MCF 10A (cell line): ENCODE results near the gene GPANK1. TPM values are rescaled to one million over a fixed set of nuclear protein-coding genes. Genes with fewer than 3 reads are reported as not detected.

Source experiments
- BruUV-seq: library from RNA; stranded (reverse); fragments of 400-500 nt; replicated peaks from 2 replicates; lab custom pipeline; 2021; lab: Mats Ljungman, UMichigan
- CTCF ChIA-PET: fragments of 300-600 bp; sonication (Branson Sonifier 250); formaldehyde crosslinking; extraction: SDS; loops from one replicate; lab custom pipeline; 2021; ENCODE audit warnings: antibody characterized with exemption, inconsistent platforms; lab: Yijun Ruan, JAX
- POLR2A ChIA-PET: fragments of 300-600, 350-650 bp; sonication (Branson Sonifier 250); formaldehyde crosslinking; extraction: SDS; loops from one replicate; lab custom pipeline; 2020; ENCODE audit warnings: antibody characterized with exemption, inconsistent platforms; lab: Yijun Ruan, JAX
- DNase-seq: peaks from one replicate; pipeline ENCODE4 v3.0.0-alpha.2; 2018; ENCODE audit not compliant: unreplicated experiment
- H3K27ac Mint-ChIP-seq: one replicate; pipeline ENCODE4 v1.8.0; 2022; ENCODE audit warnings: mild to moderate bottlenecking, low read depth, mixed read lengths; ENCODE audit not compliant: unreplicated experiment
- H3K27me3 Mint-ChIP-seq: one replicate; pipeline ENCODE4 v1.8.0; 2022; ENCODE audit warnings: mixed read lengths; ENCODE audit not compliant: insufficient read depth, unreplicated experiment
- H3K36me3 Mint-ChIP-seq: one replicate; pipeline ENCODE4 v1.8.0; 2022; ENCODE audit warnings: mild to moderate bottlenecking, moderate library complexity, mixed read lengths; ENCODE audit not compliant: insufficient read depth, unreplicated experiment
- H3K4me1 Mint-ChIP-seq: one replicate; pipeline ENCODE4 v1.8.0; 2022; ENCODE audit warnings: mixed read lengths; ENCODE audit not compliant: insufficient read depth, unreplicated experiment
- H3K4me3 Mint-ChIP-seq: one replicate; pipeline ENCODE4 v1.8.0; 2022; ENCODE audit warnings: mild to moderate bottlenecking, moderate library complexity, mixed read lengths; ENCODE audit not compliant: unreplicated experiment
- H3K9me3 Mint-ChIP-seq: one replicate; pipeline ENCODE4 v1.8.0; 2022; ENCODE audit warnings: mixed read lengths; ENCODE audit not compliant: unreplicated experiment
- intact Hi-C: fragments of 100-400 bp; cut with micrococcal nuclease; formaldehyde crosslinking; loops from 2 replicates; pipeline ENCODE4 v1.14.1; 2022
- total RNA-seq: library from RNA; stranded (reverse); gene quantifications from 2 replicates; pipeline ENCODE4 v1.2.3, GENCODE V29; 2022
- TF ChIP-seq, protein P1 (sequence below): fragments of 200-600 bp; IDR thresholded peaks from one replicate; pipeline ENCODE4 v1.8.0; 2022; ENCODE audit warnings: antibody characterized with exemption, mild to moderate bottlenecking; ENCODE audit not compliant: unreplicated experiment

Gene GPANK1
- total RNA-seq, 1 experiment from 2014 or later = 13.0 TPM

DNA sequence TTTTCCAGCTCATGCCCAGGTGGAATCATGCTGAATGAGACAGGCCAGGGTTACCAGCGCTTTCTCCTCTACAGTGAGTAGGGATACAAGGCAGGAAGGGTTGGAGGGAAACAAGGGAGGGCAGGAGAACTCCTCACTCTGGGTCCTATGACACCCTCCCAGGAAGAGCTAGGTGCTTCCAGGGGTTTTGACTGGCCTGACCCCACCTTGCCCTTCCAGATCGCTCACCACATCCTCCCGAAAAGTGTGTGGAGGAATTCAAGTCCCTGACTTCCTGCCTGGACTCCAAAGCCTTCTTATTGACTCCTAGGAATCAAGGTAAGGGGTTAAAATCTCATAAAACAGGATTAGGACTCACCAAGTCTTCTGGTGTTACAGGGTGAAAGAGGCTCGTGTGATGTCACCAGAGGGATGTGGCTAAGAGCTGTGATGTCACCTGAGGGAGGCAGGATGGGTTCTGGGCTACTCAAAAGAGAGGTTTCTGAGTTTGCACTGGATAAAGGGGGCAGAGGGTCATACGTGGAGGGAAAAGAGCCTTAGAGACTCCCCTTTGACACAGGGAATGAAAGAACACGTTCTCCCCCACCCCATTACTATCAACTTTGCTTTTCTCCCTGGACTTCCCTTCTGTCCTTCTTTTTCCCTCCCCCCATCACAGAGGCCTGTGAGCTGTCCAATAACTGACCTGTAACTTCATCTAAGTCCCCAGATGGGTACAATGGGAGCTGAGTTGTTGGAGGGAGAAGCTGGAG, 7.2 kb downstream of the GPANK1 start:
- no peaks in the 10 kb centered on the region for H3K27me3 Mint-ChIP-seq
- H3K27ac Mint-ChIP-seq = no peak overlapping the region
- intact Hi-C loops = no loop called here
- DNase-seq = no peak
- H3K4me1 Mint-ChIP-seq = peaks cover 39% of the 10 kb centered on the region
- no TSS peak for BruUV-seq
- TF ChIP-seq, protein P1, sequence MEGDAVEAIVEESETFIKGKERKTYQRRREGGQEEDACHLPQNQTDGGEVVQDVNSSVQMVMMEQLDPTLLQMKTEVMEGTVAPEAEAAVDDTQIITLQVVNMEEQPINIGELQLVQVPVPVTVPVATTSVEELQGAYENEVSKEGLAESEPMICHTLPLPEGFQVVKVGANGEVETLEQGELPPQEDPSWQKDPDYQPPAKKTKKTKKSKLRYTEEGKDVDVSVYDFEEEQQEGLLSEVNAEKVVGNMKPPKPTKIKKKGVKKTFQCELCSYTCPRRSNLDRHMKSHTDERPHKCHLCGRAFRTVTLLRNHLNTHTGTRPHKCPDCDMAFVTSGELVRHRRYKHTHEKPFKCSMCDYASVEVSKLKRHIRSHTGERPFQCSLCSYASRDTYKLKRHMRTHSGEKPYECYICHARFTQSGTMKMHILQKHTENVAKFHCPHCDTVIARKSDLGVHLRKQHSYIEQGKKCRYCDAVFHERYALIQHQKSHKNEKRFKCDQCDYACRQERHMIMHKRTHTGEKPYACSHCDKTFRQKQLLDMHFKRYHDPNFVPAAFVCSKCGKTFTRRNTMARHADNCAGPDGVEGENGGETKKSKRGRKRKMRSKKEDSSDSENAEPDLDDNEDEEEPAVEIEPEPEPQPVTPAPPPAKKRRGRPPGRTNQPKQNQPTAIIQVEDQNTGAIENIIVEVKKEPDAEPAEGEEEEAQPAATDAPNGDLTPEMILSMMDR = no peak
- no peak overlapping the region for H3K4me3 Mint-ChIP-seq
- ChIA-PET POLR2A (interaction anchor here (0.6 to 1.1 kb wide), 5 partner anchors 46 to 1655 kb away, joined by 3 to 6 read pairs (median 3); partner anchors contain the start of genes ABHD16A, HSPA1A and HSPA1L), CTCF (interaction anchor here (0.7 to 1.0 kb wide), 2 partner anchors 133 to 139 kb away, joined by 3 to 4 read pairs; no protein-coding TSS in a partner anchor)
- peaks cover 40% of the 10 kb centered on the region for H3K36me3 Mint-ChIP-seq
- H3K9me3 Mint-ChIP-seq = no peaks in the 10 kb centered on the region

DNA sequence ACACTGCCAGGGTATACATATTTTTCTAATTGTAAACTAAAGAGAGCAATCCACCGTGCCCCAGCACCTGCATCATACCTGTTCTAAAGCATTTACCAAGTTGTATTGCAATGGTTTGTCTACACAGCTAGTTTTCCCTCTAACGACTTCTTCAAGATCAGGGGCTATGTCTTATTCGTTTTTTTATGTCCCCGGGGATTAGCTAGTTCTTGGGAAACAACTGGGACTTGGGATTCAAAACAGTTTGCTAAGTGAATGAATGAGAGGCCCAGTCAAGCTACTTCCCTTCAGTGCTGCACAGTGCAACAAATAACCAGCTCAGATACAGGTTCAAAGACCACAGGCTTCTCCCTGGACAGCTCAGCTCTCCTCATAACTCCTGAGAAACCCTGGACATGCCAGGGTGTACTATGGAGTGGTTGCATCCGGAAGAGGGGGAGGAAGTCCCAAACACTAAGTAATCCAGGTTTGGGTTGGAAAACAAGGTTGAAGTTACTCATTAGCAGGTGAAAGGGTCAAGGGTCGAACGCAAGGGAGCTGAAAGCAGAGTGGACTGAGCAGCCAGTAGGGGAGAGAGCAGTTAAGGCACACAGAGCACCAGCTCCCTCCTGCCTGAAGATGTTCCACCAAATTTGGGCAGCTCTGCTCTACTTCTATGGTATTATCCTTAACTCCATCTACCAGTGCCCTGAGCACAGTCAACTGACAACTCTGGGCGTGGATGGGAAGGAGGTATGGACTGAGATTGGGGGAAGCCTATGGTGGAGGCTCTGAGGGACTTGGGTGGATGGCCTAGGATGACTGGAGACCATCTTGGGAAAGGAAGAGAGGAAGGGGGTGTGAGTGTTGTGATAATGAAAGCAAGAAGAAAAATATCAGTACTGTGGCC, 9.2 kb downstream of the GPANK1 start, which contains the start of gene APOM:
TSS of gene APOM (plus strand) at position 546 of the 889 bp plus-strand sequence. CDS start at position 619, 73 bp downstream.
- intact Hi-C loops = no loop called here
- Mint-ChIP-seq H3K27me3 (no peaks in the 10 kb centered on the region), H3K4me3 (no peak within 1 kb of the TSS), H3K27ac (no peak within 1 kb of the TSS), H3K36me3 (peaks cover 46% of the 10 kb centered on the region), H3K4me1 (peaks cover 40% of the 10 kb centered on the region), H3K9me3 (no peaks in the 10 kb centered on the region)
- POLR2A ChIA-PET = interaction anchor here (0.7 to 7.1 kb wide), 4 partner anchors 8 to 113 kb away, joined by 4 to 263 read pairs (median 62); partner anchors contain the start of genes AIF1, C6orf47, CSNK2B and GPANK1
- DNase-seq = no peak
- BruUV-seq = no TSS peak
- TF ChIP-seq, protein P1 = no peak
- CTCF ChIA-PET = interaction anchor here (0.6 to 1.4 kb wide), 4 partner anchors 8 to 298 kb away, joined by 3 to 4 read pairs (median 4); partner anchors contain the start of gene CSNK2B

DNA sequence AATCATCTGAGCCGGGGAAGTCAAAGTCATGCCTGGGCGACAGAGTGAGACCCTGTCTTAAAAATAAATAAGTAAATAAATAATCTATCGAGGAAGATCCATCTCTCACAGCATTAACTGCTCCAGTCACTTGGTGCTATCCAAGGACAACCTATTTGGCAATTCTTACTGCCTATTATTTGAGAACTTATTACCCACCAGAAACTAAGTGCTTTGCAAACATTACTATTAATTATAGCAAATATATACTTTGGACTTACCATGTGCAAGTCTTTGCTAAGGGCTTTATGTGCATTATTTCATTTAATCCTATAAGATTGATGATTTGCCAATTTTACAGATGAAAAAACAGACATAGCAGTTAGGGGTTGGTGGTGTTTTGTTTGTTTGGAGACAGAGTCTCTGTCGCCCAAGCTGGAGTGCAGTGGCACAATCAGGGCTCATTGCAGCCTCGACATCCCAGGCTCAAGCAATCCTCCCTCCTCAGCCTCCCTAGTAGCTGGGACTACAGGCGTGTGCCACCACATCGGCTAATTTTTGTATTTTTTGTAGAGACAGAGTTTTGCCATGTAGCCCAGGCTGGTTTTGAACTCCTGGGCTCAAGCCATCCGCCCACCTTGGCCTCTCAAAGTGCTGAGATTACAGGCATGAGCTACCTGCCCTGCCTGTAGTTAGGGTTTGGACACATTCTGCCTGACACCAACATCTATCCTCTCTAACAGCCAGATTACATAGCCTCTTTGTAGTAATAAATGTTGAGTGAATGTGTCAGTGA, 10.0 kb downstream of the GPANK1 start:
- no peak for DNase-seq
- TF ChIP-seq, protein P1 = no peak
- H3K27me3 Mint-ChIP-seq = no peaks in the 10 kb centered on the region
- no TSS peak for BruUV-seq
- intact Hi-C loops = no loop called here
- no peaks in the 10 kb centered on the region for H3K9me3 Mint-ChIP-seq
- H3K4me3 Mint-ChIP-seq = no peak overlapping the region
- POLR2A ChIA-PET = interaction anchor here (0.7 to 7.1 kb wide), 7 partner anchors 9 to 302 kb away, joined by 3 to 263 read pairs (median 6); partner anchors contain the start of genes C6orf47, CSNK2B, DDX39B and GPANK1
- peaks cover 43% of the 10 kb centered on the region for H3K4me1 Mint-ChIP-seq
- CTCF ChIA-PET = interaction anchor here (0.6 to 1.6 kb wide), 5 partner anchors 9 to 298 kb away, joined by 3 to 9 read pairs (median 4); partner anchors contain the start of gene CSNK2B
- H3K27ac Mint-ChIP-seq = no peak overlapping the region
- peaks cover 50% of the 10 kb centered on the region for H3K36me3 Mint-ChIP-seq
